ENCODE results near the gene C8B. TPM values are rescaled to one million over a fixed set of nuclear protein-coding genes. Genes with fewer than 3 reads are reported as not detected.

The C8B gene
- total RNA-seq, 1 experiment from 2014 or later = not detected

GRCh38 chr1:56927986-56928385 lies 37.8 kb downstream of the C8B start:
- no peaks in the 10 kb centered on the region for H3K9me3 ChIP-seq
- intact Hi-C loops (cut with micrococcal nuclease; ENCODE audit: unreplicated experiment) = no loop called here
- no TSS peak for BruUV-seq (replicated peaks)
- no peaks in the 10 kb centered on the region for H3K36me3 Mint-ChIP-seq (ENCODE audit: insufficient read depth, unreplicated experiment)
- no peak for DNase-seq
- H3K27me3 ChIP-seq (replicated peaks; ENCODE audit: control insufficient read depth, insufficient read depth, low read length) = no peaks in the 10 kb centered on the region
- H3K9me3 Mint-ChIP-seq (ENCODE audit: unreplicated experiment) = peaks cover 10% of the 10 kb centered on the region
- H3K4me3 ChIP-seq (ENCODE audit: low read depth, low read length) = no peak overlapping the region
- H3K4me3 Mint-ChIP-seq (ENCODE audit: unreplicated experiment) = no peak overlapping the region
- ChIA-PET POLR2A (no interaction called here), CTCF (no interaction called here)
- H3K27ac Mint-ChIP-seq (ENCODE audit: unreplicated experiment) = no peak overlapping the region
- peaks cover 13% of the 10 kb centered on the region for H3K4me1 Mint-ChIP-seq (ENCODE audit: low read depth, unreplicated experiment)
- H3K36me3 ChIP-seq (ENCODE audit: control insufficient read depth, insufficient read depth, low read length) = no peaks in the 10 kb centered on the region
- H3K4me1 ChIP-seq = peaks cover 4% of the 10 kb centered on the region; the same call in 1 of the 2 replicates
- no peaks in the 10 kb centered on the region for H3K27me3 Mint-ChIP-seq (ENCODE audit: insufficient read depth, unreplicated experiment)
- TF ChIP-seq CTCF (IDR thresholded peaks at IDR 0.05; ENCODE audit: insufficient read depth in 1 of 2, low read depth in 1 of 2, low read length in 1 of 2, severe bottlenecking in 1 of 2, unreplicated experiment in 1 of 2) = no peak

DNA sequence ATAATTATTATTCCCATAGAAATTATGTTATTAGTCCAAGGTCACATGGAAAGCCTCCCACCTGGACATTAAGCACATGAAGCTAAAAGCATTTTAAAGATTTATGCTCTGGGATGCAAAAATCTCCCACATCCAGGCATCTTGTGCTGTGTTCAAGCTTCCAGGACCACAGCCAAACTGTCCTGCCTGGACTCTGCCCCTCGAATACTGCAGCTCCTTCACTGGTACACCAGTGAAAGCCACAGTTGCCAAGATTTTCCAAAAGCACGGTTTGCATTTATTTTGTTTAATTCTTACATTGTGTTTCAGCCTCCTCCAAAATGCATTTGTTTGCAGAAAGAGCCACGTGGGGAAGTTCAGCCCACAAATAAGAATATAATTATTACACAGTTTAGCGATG lies 38.6 kb downstream of the C8B start:
- H3K4me3 ChIP-seq (ENCODE audit: low read depth, low read length) = no peak overlapping the region
- H3K4me3 Mint-ChIP-seq (ENCODE audit: unreplicated experiment) = no peak overlapping the region
- no peak for TF ChIP-seq CTCF (IDR thresholded peaks at IDR 0.05; ENCODE audit: insufficient read depth in 1 of 2, low read depth in 1 of 2, low read length in 1 of 2, severe bottlenecking in 1 of 2, unreplicated experiment in 1 of 2)
- ChIA-PET CTCF (no interaction called here), POLR2A (no interaction called here)
- H3K9me3 ChIP-seq = no peaks in the 10 kb centered on the region
- no TSS peak for BruUV-seq (replicated peaks)
- intact Hi-C loops (cut with micrococcal nuclease; ENCODE audit: unreplicated experiment) = no loop called here
- H3K4me1 ChIP-seq = peaks cover 4% of the 10 kb centered on the region; the same call in 1 of the 2 replicates
- no peaks in the 10 kb centered on the region for H3K36me3 Mint-ChIP-seq (ENCODE audit: insufficient read depth, unreplicated experiment)
- H3K27me3 ChIP-seq (replicated peaks; ENCODE audit: control insufficient read depth, insufficient read depth, low read length) = no peaks in the 10 kb centered on the region
- H3K4me1 Mint-ChIP-seq (ENCODE audit: low read depth, unreplicated experiment) = peaks cover 14% of the 10 kb centered on the region
- no peak overlapping the region for H3K27ac Mint-ChIP-seq (ENCODE audit: unreplicated experiment)
- H3K9me3 Mint-ChIP-seq (ENCODE audit: unreplicated experiment) = peaks cover 10% of the 10 kb centered on the region
- no peak for DNase-seq
- no peaks in the 10 kb centered on the region for H3K36me3 ChIP-seq (ENCODE audit: control insufficient read depth, insufficient read depth, low read length)
- no peaks in the 10 kb centered on the region for H3K27me3 Mint-ChIP-seq (ENCODE audit: insufficient read depth, unreplicated experiment)

DNA sequence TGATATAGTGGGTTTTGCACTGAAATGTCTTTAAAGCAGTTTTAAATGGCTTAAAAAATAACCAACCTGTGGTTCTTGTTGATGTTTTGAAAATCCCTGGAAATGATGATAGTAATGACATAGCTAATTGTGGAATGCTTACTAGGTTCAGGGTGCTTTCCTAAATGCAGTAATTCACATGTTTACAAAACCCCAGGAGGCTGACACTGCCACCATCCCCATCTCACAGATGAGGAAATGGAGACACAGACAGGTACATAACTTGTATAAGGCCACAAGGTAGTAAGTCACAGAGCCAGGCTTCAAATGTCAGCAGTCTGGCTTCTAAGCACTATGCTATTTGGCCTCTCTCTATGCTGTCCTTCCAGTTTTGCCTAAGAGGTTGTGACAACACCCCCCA lies 40.6 kb downstream of the C8B start:
- Histone ChIP-seq H3K27me3 (replicated peaks; ENCODE audit: control insufficient read depth, insufficient read depth, low read length) (no peaks in the 10 kb centered on the region), H3K36me3 (ENCODE audit: control insufficient read depth, insufficient read depth, low read length) (no peaks in the 10 kb centered on the region), H3K4me1 (peaks cover 4% of the 10 kb centered on the region; the same call in 1 of the 2 replicates), H3K4me3 (ENCODE audit: low read depth, low read length) (no peak overlapping the region), H3K9me3 (no peaks in the 10 kb centered on the region)
- POLR2A ChIA-PET = no interaction called here
- intact Hi-C loops (cut with micrococcal nuclease; ENCODE audit: unreplicated experiment) = no loop called here
- BruUV-seq (replicated peaks) = no TSS peak
- H3K4me1 Mint-ChIP-seq (ENCODE audit: low read depth, unreplicated experiment) = peaks cover 14% of the 10 kb centered on the region
- H3K4me3 Mint-ChIP-seq (ENCODE audit: unreplicated experiment) = no peak overlapping the region
- no peak for TF ChIP-seq CTCF (IDR thresholded peaks at IDR 0.05; ENCODE audit: insufficient read depth in 1 of 2, low read depth in 1 of 2, low read length in 1 of 2, severe bottlenecking in 1 of 2, unreplicated experiment in 1 of 2)
- DNase-seq = no peak
- no peak overlapping the region for H3K27ac Mint-ChIP-seq (ENCODE audit: unreplicated experiment)
- no peaks in the 10 kb centered on the region for H3K36me3 Mint-ChIP-seq (ENCODE audit: insufficient read depth, unreplicated experiment)
- H3K27me3 Mint-ChIP-seq (ENCODE audit: insufficient read depth, unreplicated experiment) = no peaks in the 10 kb centered on the region
- CTCF ChIA-PET = no interaction called here
- H3K9me3 Mint-ChIP-seq (ENCODE audit: unreplicated experiment) = peaks cover 10% of the 10 kb centered on the region

All from Caco-2 (cell line).